ENCODE measurements around the gene FA2H.
"Not testable (repeated sequence)": the region's sequence is repeated elsewhere in the genome, so short reads cannot be mapped to it uniquely, and the experiment has no call there.

FA2H gene

DNA sequence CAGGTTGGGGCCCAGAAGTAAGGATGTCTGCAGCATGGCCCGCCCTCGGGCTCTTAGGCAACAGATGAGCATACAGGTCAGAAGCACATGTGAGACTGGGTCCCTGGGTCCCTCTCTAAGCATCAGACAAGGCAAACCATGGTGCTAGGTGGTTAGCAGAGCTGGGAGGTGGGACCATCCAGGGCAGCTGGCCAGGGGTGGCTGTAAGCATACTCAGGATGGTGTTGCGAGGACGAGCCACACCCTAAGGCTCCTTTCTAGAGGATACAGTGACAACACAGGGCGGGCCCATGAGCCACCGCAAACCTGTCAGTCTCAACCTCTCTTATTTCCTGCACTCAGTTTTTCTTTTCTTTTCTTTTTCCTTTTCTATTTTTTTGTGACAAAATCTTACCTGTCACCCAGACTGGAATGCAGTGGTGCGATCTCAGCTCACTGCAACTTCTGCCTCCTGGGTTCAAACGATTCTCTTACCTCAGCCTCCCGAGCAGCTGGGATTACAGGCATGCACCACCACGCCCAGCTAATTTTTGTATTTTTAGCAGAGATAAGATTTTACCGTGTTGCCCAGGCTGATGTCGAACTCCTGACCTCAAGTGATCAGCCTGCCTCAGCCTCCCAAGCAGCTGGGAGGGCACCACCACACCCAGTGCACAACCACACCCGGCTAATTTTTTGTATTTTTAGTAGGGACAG is 3.6 kb downstream of the FA2H start:
- DNase-seq (ENCODE audit: low read depth in 2 of 2), result no peak

DNA sequence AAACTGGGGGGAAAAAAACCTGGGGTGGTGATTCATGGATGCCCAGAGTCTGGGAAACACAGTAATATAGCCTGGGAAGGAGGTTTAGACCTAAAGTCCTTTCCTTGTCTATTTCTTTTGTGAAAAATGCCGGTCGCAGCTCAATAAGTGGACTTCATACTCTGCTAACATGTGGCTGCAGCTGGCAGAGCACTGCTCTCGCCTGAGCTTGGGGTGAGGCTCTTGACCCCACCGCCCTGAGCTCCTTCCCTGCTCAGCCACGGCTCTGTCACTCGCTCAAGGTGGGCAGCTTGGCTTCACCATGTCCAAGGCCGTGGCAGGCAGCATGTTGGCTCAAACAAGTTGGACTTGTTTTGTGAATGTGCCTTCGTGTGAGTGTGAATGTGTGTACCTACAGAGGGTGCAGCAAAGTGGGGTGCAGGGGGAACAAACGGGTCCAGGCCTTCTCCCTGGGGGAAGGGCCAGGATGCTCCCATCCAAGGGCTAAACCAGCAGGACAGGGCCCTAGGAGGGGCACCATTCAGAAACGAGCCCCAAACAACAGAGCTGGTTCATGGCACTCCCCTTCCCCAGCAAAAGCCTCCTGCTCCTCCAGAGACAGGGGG is 4.9 kb downstream of the FA2H start:
- no peak for DNase-seq (ENCODE audit: low read depth in 2 of 2)

DNA sequence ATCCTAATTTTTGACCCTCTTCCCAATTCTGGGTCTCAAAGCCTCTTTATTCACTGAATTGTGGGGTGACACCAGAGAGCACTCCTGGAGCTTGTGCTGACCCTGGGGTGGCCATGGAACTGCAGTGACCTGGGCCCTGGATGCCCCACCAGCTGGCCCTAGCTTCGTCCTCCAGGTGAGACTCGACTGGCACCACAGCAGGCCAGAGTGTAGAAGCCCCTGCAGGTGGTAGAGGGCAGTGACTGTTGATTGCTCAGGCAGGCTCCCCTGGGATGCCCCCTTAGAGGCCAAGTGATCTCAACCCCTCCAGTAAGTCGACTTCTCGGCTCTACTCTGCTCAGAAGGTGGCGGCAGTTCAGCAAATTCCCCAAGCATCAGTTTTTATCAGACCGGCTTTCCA is 6.4 kb downstream of the FA2H start:
- DNase-seq (ENCODE audit: low read depth in 2 of 2), result no peak

DNA sequence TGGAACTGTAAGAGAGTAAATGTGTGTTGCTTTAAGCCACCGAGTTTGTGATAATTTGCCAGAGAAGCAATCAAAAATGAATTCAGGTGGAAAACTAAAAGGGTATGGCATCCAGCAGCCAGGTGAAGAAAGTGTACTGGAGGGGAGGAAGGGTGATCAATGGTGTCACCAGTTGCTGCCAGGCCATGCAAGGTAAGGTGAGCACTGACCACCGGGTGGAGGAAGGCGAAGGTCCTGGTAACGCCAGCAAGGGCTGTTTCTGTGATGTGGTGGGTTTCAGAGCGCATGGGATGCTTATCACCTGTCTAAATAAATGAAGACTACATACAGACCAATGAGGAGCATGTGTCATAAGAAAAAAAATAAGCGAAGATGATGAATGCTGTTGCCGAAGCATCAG is 6.9 kb downstream of the FA2H start:
- no peak for DNase-seq (ENCODE audit: low read depth in 2 of 2)

DNA sequence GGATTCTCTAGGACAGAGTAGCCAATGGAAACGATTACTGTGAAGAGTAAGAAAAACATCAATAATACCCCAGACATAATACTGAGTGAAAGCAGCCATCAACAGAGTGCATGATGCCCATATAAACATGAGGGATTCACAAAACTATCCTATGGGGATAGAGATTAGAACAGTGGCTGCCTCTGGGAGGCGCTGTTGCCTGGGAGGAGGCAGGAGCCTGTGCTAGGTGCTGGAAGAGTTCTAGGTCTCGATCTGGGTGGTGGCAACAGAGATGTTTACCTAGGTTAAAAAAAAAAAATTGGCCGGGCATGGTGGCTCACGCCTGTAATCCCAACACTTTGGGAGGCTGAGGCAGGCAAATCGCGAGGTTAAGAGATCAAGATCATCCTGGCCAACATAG is 7.9 kb downstream of the FA2H start:
- no peak for DNase-seq (ENCODE audit: low read depth in 2 of 2)

DNA sequence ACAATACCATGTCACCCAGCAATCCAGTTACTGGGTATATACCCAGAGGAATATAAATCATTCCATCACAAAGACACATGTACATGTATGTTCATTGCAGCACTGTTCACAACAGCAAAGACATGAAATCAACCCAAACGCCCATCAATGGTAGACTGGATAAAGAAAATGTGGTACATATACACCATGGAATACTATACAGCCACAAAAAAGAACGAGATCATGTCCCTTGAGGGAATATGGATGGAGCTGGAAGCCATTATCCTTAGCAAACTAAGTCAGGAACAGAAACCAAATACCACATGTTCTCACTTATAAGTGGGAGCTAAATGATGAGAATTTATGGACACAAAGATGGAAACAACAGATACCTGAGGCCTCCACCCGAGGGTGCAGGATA is 10.4 kb downstream of the FA2H start:
- DNase-seq (ENCODE audit: low read depth in 2 of 2), result not testable (repeated sequence)

DNA sequence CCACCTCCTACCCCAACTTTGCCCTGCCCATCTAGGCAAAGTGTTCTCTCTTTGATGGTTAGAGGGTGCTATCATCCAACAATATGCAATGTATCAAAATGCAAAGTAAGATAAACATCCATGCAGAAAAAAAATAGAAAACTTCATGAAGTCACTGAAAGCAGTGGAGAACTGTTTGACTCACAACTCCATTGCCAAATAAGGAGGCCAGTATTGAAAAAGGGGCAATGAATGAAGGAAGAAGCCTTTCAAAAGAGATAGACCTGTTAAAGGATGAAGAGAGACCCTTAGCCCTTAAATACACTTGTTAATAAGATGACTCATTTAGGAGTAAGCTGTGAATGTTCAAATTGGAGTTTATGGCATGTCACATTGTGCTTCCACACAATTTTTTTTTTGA is 13.0 kb downstream of the FA2H start:
- DNase-seq (ENCODE audit: low read depth in 2 of 2), result no peak

DNA sequence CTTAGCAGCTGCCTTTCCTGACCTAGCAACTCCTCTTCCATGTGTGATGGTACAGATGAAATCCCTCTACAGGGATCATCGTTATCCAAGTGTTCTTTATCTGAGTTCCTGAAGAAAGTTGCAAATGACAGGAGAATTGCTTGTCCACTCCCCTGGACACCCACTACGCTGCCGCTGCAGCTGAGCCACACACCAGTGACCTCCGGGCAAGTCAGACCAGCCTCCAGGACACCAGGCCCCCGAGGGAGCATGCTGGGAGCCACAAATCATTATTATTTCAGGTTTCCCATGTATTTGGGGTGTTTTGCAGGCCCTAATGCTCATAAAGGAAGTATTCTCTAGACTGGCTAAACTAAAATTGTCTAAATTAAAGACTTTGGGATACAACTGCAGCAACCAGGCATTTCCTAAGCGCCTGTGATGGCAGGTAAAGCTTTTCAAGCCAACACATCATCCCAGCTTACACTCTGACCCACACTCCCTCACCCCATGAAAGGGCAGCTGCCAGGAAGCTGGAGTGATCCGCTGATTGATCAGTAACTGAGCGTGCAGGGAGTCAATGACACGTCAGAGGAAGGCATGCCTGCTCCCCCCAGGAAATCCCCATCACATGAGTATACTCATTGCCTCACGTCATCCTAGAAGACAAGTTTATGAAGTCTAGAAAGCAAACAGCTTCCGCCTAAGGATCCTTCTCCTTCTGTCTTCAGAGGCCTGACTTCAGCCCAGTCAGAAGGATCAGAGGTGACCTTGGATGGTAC is 14.4 kb downstream of the FA2H start:
- no peak for DNase-seq (ENCODE audit: low read depth in 2 of 2)

DNA sequence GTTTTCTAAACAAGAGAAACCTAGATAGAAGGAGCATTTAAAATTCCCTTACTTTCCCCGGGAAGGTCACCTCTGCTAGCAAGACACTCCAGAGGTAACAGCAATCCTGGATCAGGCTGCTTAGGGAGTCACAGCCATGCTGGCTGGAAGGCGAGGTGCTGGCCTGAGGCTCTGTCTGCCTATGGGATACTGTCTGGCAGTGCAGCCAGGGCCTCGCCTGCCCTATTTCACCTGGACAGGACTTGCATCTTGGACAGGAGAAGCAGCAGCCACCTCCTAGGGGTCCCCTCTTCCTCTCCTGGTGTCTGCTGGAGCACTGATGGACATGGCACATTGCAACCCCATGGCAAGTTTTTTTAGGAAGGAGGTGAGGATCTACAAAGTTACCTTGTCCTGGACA is 15.1 kb downstream of the FA2H start:
- DNase-seq (ENCODE audit: low read depth in 2 of 2), result no peak

DNA sequence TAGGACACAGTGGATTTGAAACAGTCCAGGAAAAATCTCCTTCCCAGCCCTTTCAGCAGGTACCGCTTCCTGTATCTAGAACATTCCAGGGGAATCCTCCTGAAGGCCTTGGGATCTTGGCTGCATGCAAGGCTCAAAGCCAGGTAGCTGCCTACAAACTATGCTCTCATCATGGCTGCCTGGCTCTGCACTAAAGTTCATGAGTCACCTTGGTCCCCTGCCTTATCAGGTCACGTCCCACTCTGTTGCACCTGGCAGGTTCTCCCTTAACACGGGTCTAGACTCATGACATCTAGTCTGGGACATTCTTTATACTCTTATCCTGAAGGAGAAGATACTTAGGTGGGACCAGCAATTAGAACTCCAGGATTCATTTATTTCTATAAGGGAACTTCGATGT is 15.8 kb downstream of the FA2H start:
- no peak for DNase-seq (ENCODE audit: low read depth in 2 of 2)

DNA sequence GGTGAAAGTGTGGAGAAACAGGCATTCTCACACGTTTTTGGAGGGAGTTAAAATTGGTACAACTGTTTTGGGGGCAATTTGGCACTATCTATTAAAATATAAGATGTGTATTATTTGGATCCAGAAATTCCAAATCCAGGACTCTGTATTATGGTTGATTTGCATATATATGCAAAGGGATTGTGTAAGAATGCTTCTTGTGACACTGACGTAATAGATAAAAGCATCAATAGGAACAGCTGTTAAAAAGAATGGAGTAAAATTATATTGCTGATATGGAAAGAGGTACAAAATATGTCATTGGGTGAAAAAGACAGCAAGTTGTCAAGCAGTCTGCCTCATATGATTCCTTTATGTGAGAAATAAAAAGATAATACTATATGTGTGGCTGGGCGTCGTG is 17.3 kb downstream of the FA2H start:
- no peak for DNase-seq (ENCODE audit: low read depth in 2 of 2)

DNA sequence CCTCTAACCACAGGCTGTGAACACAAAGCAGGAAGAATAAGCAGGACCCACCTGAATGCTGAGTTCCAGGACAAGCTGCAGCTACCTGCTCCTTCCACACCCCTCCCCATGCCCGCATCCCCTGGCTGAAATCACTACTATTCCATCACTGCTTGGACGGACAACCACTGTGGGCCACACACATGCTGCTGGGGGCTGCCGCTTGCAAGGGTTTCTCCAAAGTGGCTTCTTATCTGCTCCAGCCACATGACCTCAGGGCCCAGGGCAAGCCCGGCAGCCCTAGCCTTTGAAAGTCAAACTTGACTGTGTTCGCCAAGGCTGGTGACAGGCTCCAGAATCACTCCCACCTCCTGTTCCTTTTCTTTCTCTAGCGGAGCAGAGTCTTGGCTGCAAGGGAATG is 18.4 kb downstream of the FA2H start:
- DNase-seq (ENCODE audit: low read depth in 2 of 2), result no peak

DNA sequence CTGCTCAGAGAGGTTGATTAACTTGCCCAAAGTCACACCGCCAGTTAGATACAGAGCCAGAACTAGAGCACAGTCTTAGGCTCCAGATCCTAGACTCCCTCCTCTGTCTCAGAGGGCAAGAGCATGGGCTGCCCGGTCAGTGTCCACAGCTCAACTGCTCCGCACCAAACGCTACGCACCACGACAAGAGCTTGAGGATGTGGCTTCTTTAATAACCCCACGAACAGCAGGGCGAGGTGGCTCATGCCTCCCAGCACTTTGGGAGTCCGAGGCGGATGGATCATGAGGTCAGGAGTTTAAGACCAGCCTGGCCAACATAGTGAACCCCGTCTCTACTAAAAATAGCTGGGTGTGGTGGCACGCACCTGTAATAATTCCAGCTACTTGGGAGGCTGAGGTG is 21.4 kb downstream of the FA2H start:
- DNase-seq (ENCODE audit: low read depth in 2 of 2), result no peak

DNA sequence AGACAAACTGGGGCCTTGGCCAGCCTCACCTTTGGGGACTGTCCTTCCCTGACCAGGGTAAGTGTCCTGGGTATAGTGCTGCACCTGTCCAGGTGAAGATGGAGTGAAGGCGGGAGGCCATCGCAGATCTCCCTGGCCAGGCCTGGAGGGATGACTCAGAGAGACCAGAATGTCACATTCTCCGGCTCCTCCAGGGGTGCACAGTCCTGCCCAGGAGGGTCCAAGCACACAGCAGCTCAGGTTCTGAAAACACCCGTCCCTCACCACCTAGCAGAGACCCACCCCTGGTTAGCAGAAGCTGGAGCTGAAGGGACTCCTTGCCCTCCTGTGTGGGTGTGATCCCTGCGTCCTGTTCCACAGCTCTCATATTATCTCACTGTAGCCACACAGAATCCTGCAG is 21.9 kb downstream of the FA2H start:
- DNase-seq (ENCODE audit: low read depth in 2 of 2), result no peak

DNA sequence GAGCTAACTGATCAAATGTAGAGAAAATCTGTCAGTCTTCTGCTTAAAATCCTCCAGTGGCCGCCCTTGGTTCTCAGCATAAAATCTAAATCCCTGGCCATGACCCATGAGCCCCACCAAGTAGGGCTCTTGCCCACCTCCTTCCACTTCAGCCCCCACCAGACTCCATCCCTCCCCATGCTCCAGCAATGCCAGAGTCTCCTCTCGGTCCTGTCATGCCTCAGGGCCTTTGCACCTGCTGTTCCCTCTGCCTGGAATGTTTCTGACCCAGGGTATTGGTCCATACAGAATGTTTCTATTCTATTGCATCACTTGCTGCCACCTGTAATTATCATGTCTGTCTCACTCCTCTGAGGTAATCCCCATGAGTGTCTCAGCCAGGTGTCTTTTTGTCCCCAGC is 22.4 kb downstream of the FA2H start:
- no peak for DNase-seq (ENCODE audit: low read depth in 2 of 2)

DNA sequence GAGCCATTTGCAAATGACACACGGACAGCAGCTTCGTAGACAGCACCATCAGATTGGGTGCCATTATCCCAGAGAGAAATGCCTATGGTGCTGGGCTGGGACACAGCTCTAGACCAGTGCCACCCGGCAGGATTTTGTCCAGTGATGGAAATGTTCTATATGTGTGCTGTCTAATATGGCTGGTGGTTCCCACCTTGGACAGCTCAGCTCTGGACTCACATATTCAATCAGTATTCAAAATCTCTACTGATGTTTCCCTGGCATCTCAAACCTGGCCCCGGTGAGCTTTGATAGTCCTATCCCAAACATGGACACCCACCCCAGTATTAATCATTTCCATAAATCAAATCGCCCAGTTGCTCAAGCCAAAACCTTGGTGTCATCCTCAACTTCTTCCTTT is 23.0 kb downstream of the FA2H start:
- no peak for DNase-seq (ENCODE audit: low read depth in 2 of 2)

DNA sequence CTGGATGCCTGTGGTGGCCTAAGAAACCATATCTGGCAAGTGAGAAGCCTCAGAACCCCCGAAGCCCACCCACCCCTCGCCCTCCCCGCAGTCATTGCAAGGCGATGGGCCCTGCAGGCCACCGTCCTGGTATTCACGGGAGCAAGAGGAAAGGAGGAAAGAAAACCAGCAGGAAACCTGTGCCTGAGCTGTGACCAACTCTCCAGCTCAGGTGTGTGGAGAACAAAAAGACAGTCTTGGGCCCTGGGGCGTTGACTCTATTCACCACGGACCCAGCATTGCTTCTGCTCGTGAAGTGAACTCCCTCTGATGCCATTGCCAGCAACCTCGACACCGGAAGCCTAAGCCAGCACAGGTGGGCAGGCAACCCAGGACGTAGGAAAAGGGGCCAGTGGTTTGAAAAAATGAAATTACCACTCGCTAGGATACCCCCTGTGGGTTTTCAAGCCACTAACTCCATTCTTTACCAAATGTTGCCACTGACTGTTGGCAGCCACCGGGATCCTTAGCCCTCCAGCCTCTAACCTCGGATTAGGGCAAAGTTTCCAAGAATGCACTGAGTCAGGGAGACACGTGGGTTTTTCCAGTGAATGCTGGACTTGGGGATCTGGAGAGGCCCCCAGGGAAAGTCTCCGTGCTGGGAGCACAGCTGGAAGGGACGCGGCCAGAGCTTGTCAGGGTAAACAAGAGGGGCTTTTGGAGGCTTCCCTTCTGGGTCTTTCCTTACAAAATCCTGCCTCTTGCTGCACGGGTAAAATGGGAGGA is 25.1 kb downstream of the FA2H start:
- DNase-seq (ENCODE audit: low read depth in 2 of 2), result no peak

DNA sequence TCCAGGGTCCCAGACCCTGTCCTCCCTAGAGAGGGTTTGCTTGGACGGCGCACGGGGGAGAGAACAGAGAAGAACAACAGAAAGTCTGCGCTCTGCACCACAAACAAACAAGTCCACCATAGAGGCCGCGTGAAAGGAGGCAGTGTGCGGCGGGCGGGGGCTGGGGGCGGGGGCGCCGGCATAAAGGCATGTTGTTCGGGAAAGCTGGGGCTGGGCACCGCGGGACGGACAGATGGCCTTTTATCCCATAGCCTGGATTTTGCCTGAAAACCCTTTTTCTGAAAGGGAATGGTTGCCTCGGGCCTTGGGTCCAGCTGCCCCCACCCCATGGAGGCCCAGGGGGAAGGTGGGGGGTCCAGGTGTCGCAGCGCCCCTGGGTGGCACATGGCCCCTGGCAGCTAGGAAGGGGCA is 26.0 kb downstream of the FA2H start:
- no peak for DNase-seq (ENCODE audit: low read depth in 2 of 2)

DNA sequence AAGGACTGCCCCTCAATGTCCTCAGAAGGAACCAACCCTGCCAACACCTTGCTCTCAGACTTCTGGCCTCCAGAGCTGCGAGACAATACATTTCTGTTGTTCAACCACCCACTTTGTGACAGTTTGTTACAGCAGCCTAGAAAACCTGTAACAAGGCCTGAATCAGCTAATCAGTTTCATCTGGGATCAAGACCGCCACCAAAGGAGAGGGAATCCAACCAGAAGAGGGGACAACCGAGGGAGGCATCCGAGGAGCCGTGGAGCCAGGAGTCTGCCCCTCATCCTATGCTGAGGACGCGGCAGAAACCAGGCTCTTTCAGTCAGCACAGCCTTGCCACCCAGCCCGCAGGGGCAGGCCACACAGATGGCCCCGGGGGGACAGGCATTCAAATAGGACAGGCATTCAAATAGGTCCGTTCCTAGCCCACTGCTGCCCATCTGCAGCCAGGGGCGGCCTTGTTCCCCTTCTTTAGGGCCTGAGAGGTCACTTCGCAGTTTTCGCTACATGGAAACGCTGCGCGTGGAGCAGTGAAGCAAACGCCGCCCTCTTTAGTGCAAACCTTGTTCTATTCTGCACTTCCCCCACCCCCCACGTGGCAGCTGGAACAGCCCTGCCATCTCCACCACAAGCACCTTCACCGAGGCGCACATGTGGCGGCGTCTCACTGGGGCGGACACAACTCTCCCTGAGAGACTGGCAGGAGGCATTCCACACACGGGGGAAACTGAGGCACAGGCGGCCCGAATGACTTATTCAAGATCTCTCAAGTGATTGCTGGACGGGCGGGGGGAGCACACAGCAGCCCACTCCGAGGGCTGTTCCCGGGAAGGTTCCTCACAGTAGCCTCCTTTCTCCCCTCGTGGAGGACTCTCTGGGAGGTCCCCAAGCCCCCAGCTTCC is 26.7 kb downstream of the FA2H start:
- DNase-seq (ENCODE audit: low read depth in 2 of 2), result no peak

DNA sequence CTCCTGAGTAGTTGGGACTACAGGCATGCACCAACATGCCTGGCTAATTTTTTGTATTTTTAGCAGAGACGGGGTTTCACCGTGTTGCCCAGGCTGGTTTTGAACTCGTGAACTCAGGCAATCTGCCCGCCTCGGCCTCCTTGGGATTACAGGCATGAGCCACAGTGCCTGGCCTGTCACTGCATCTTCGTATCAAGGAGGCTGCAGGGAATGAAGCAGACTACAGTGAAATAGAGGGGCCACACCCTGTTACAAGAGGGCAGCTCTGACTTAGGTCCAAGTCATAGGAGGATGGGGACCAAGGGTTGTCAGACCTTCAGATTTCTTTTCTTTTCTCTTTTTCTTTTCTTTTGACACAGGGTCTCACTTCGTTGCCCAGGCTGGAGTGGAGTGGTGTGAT is 28.7 kb downstream of the FA2H start:
- no peak for DNase-seq (ENCODE audit: low read depth in 2 of 2)

DNA sequence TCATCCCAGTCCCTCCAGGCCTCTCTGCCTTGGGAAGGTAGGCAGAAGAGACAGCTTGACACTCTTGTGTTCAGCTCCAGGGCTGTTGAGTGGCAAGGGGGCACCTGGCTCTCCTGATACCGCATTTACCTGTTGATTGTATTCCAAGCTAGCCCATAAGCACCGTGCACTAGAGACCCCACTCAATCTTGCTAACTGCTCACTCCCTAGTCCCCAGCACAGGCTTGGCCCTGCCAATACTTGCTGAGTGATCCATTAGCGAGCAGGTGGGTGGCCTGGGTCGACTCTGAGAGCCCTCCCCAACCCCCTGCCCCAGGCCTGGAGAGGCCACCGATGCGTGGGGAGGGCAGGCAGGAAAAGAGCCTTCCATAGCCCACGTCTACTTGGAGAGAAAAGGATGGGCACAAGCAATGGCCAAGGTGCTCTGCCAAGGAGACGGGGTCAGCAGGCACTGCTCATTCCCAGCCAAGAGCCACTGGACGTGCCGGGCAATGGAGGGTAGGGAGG is 29.5 kb downstream of the FA2H start:
- no peak for DNase-seq (ENCODE audit: low read depth in 2 of 2)

All from activated CD4-positive, alpha-beta T cell treated with anti-CD3 and anti-CD28 coated beads for 24 hours (primary cell).